Dedifferentiated amniotic fluid mesenchymal stem cell (primary cell): ENCODE measurements around the gene CFAP97.

Experiments used
- DNase-seq: peaks from one replicate; pipeline ENCODE4 v3.0.0-alpha.2; 2016; ENCODE audit errors: extremely low spot score

CFAP97 gene

GRCh38 chr4:185109736-185110135 lies 94.1 kb downstream of the CFAP97 start:
- DNase-seq: no peak
